OCI-LY7 (cell line): ENCODE data around the gene ZBTB49. TPM values are rescaled to one million over a fixed set of nuclear protein-coding genes. Genes with fewer than 3 reads are reported as not detected.

ENCODE experiments used
- BruUV-seq: library from RNA; stranded (reverse); fragments of 400-500 nt; replicated peaks from 2 replicates; lab custom pipeline; 2021; lab: Mats Ljungman, UMichigan
- CTCF ChIA-PET: fragments of 300-600 bp; sonication (Branson Sonifier 250); formaldehyde crosslinking; loops from one replicate; lab custom pipeline; 2022; ENCODE audit warnings: antibody characterized with exemption; ENCODE audit not compliant: unreplicated experiment; lab: Charles Lee
- POLR2A ChIA-PET: fragments of 300-600 bp; sonication (Branson Sonifier 250); formaldehyde crosslinking; loops from one replicate; lab custom pipeline; 2022; ENCODE audit warnings: antibody characterized with exemption; lab: Charles Lee
- DNase-seq: peaks from one replicate; pipeline ENCODE4 v3.0.0-alpha.2; 2015; ENCODE audit warnings: low spot score
- H2AFZ ChIP-seq: fragments of 200-600 bp; sonication (generic), shearing (Covaris generic); 2 replicates; pipeline ENCODE4 v1.6.1; 2014; ENCODE audit warnings: mild to moderate bottlenecking, antibody characterized with exemption, low read length, moderate library complexity
- H3K27ac ChIP-seq: fragments of 200-600 bp; sonication (generic); 2 replicates; pipeline ENCODE4 v1.5.1; 2014; ENCODE audit warnings: mixed run types, low read depth, mild to moderate bottlenecking, moderate library complexity, low read length, inconsistent platforms; ENCODE audit not compliant: poor library complexity, severe bottlenecking
- H3K36me3 ChIP-seq: fragments of 200-600 bp; sonication (generic); 2 replicates; pipeline ENCODE4 v1.6.1; 2014; ENCODE audit warnings: mild to moderate bottlenecking, antibody characterized with exemption, low read length, moderate library complexity, mixed read lengths; ENCODE audit not compliant: insufficient read depth
- H3K4me1 ChIP-seq: fragments of 200-600 bp; sonication (generic); 2 replicates; pipeline ENCODE4 v1.5.1; 2014; ENCODE audit warnings: mild to moderate bottlenecking, low read length; ENCODE audit not compliant: insufficient read depth, poor library complexity, severe bottlenecking
- H3K4me2 ChIP-seq: fragments of 200-600 bp; sonication (generic); 2 replicates; pipeline ENCODE4 v1.6.1; 2014; ENCODE audit warnings: mild to moderate bottlenecking, low read length
- H3K4me3 ChIP-seq: fragments of 200-600 bp; sonication (generic); 2 replicates; pipeline ENCODE4 v1.5.1; 2014; ENCODE audit warnings: mild to moderate bottlenecking, low read depth, low read length; ENCODE audit not compliant: poor library complexity, severe bottlenecking
- H3K79me2 ChIP-seq: fragments of 200-600 bp; sonication (generic); 2 replicates; pipeline ENCODE4 v1.6.1; 2016; ENCODE audit warnings: low read depth, mild to moderate bottlenecking, low read length, moderate library complexity, mixed read lengths; ENCODE audit not compliant: insufficient read depth
- H3K9me2 ChIP-seq: fragments of 200-600 bp; sonication (generic); 2 replicates; pipeline ENCODE4 v1.6.1; 2016; ENCODE audit warnings: mild to moderate bottlenecking, low read length, mixed read lengths; ENCODE audit not compliant: insufficient read depth
- H3K9me3 ChIP-seq: fragments of 200-600 bp; sonication (generic); 2 replicates; pipeline ENCODE4 v1.6.1; 2014; ENCODE audit warnings: mild to moderate bottlenecking, mixed run types, low read length, mixed read lengths
- H4K20me1 ChIP-seq: fragments of 200-600 bp; sonication (generic); 2 replicates; pipeline ENCODE4 v1.6.1; 2014; ENCODE audit warnings: mild to moderate bottlenecking, antibody characterized with exemption, low read length, moderate library complexity, mixed read lengths; ENCODE audit not compliant: insufficient read depth
- EZH2phosphoT487 ChIP-seq: fragments of 200-600 bp; sonication (generic); IDR thresholded peaks from 2 replicates; pipeline ENCODE4 v1.6.1; 2018; ENCODE audit warnings: low read depth, borderline replicate concordance, mild to moderate bottlenecking, mixed run types, antibody characterized with exemption, low read length, moderate library complexity, mixed read lengths
- intact Hi-C: fragments of 100-400 bp; cut with micrococcal nuclease; formaldehyde crosslinking; loops from one replicate; pipeline ENCODE4 v1.10.0; 2022; ENCODE audit not compliant: unreplicated experiment
- total RNA-seq, 2 experiments: library from RNA; depleted of rRNA in 1 of 2; stranded (reverse); fragments of >200 nt in 1 of 2; shearing (Covaris generic) in 1 of 2; gene quantifications; 2 replicates each; pipeline ENCODE4 v1.2.3, GENCODE V29; 2014 to 2022
- TF ChIP-seq, protein P1 (sequence below): fragments of 200-600 bp; sonication (generic); conservative IDR thresholded peaks from 2 replicates; pipeline ENCODE4 v1.5.1; 2014; ENCODE audit warnings: mild to moderate bottlenecking, antibody characterized with exemption, low read length, moderate library complexity, mixed read lengths

The ZBTB49 gene
- total RNA-seq, 2 experiments from 2014 or later = 6.5 to 8.7 TPM

- Histone ChIP-seq H3K79me2 (no peaks in the 10 kb centered on the region), H3K9me3 (peaks cover 25% of the 10 kb centered on the region), H3K36me3 (no peaks in the 10 kb centered on the region), H3K27ac (no peak overlapping the region), H2AFZ (no peak overlapping the region), H3K4me2 (no peak overlapping the region), H4K20me1 (no peaks in the 10 kb centered on the region), H3K4me3 (no peak overlapping the region), H3K9me2 (no peaks in the 10 kb centered on the region), H3K4me1 (peaks cover 11% of the 10 kb centered on the region)
- TF ChIP-seq, protein P1, sequence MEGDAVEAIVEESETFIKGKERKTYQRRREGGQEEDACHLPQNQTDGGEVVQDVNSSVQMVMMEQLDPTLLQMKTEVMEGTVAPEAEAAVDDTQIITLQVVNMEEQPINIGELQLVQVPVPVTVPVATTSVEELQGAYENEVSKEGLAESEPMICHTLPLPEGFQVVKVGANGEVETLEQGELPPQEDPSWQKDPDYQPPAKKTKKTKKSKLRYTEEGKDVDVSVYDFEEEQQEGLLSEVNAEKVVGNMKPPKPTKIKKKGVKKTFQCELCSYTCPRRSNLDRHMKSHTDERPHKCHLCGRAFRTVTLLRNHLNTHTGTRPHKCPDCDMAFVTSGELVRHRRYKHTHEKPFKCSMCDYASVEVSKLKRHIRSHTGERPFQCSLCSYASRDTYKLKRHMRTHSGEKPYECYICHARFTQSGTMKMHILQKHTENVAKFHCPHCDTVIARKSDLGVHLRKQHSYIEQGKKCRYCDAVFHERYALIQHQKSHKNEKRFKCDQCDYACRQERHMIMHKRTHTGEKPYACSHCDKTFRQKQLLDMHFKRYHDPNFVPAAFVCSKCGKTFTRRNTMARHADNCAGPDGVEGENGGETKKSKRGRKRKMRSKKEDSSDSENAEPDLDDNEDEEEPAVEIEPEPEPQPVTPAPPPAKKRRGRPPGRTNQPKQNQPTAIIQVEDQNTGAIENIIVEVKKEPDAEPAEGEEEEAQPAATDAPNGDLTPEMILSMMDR = no peak
- TF ChIP-seq EZH2phosphoT487 = no peak
- DNase-seq = no peak
- no TSS peak for BruUV-seq
- intact Hi-C loops = no loop called here
- CTCF ChIA-PET = no interaction called here
- POLR2A ChIA-PET = interaction anchor here (0.5 kb wide), 1 partner anchor 58 kb away, joined by 3 read pairs; no protein-coding TSS in a partner anchor
Observed at GRCh38 chr4:4364061-4364460, 74.0 kb downstream of the ZBTB49 start.

DNA sequence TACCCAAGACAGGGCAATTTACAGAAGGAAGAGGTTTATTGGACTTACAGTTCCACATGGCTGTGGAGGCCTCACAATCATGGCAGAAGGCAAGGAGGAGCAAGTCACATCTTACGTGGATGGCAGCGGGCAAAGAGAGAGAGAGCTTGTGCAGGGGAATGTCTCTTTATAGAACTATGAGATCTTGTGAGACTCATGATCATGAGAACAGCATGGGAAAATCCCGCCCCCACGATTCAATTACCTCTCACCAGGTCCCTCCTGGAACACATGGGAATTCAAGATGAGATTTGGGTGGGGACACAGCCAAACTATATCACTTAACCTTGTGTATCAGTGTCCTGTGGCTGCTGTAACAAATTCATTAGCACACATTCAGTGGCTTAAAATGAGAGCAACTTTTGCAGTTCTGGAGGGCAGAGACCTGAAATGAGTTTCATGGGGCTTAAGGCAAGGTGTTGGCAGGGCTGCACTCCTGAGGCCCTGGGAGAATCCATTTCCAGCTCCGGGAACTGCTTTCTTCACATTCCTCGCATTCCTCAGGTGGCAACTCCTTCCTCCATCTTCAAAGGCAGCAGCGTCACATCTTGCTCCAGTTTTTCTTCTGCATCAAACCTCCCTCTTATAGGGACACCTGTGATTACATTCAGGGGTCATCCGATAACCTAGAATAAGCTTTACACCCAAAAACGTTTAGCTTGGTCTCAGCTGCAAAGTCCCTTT is 74.6 kb downstream of the ZBTB49 start:
- POLR2A ChIA-PET = no interaction called here
- no TSS peak for BruUV-seq
- Histone ChIP-seq H3K4me2 (no peak overlapping the region), H3K9me3 (peaks cover 25% of the 10 kb centered on the region), H3K4me1 (peaks cover 11% of the 10 kb centered on the region), H2AFZ (no peak overlapping the region), H3K36me3 (no peaks in the 10 kb centered on the region), H3K9me2 (no peaks in the 10 kb centered on the region), H4K20me1 (no peaks in the 10 kb centered on the region), H3K27ac (no peak overlapping the region), H3K79me2 (no peaks in the 10 kb centered on the region), H3K4me3 (no peak overlapping the region)
- TF ChIP-seq EZH2phosphoT487 = no peak
- TF ChIP-seq, protein P1 = no peak
- intact Hi-C loops = no loop called here
- CTCF ChIA-PET = interaction anchor here (1.3 kb wide), 1 partner anchor 22 kb away, joined by 3 read pairs; no protein-coding TSS in a partner anchor
- no peak for DNase-seq
